CD4-positive, alpha-beta T cell treated with Interleukin-12 subunit alpha and Interleukin-12 subunit beta, for 1 hour (primary cell): Measurements from ENCODE around the gene KIF1A.
"Not testable (repeated sequence)": the region's sequence is repeated elsewhere in the genome, so short reads cannot be mapped to it uniquely, and the experiment has no call there.

ENCODE experiments used
- DNase-seq: peaks from one replicate; pipeline ENCODE4 v3.0.0-alpha.2; 2020

The KIF1A gene

GRCh38 chr2:240692583-240693561 lies 127.1 kb downstream of the KIF1A start:
- DNase-seq, result not testable (repeated sequence)

- not testable (repeated sequence) for DNase-seq
These were observed 128.2 kb downstream of the KIF1A start, which contains the start of gene AQP12A for GRCh38 chr2:240691631-240692420. AQP12A (plus strand) TSS chr2:240691866; CDS start chr2:240691914, 48 bp downstream.

- DNase-seq, result not testable (repeated sequence)
These were observed 129.0 kb downstream of the KIF1A start for GRCh38 chr2:240691075-240691427.

GRCh38 chr2:240690421-240691074 lies 129.5 kb downstream of the KIF1A start:
- not testable (repeated sequence) for DNase-seq

GRCh38 chr2:240689975-240690374 lies 130.0 kb downstream of the KIF1A start:
- DNase-seq, result no peak

GRCh38 chr2:240688553-240688919 lies 131.5 kb downstream of the KIF1A start:
- DNase-seq, result no peak

GRCh38 chr2:240687741-240688552 lies 132.1 kb downstream of the KIF1A start:
- no peak for DNase-seq

- DNase-seq, result no peak
These were observed 132.8 kb downstream of the KIF1A start for GRCh38 chr2:240687045-240687740.

GRCh38 chr2:240686460-240686859 lies 133.6 kb downstream of the KIF1A start:
- no peak for DNase-seq

GRCh38 chr2:240685771-240686371 lies 134.1 kb downstream of the KIF1A start:
- DNase-seq, result no peak

GRCh38 chr2:240683980-240684728 lies 135.9 kb downstream of the KIF1A start:
- not testable (repeated sequence) for DNase-seq

- not testable (repeated sequence) for DNase-seq
These were observed 136.6 kb downstream of the KIF1A start for GRCh38 chr2:240683329-240683979.

- not testable (repeated sequence) for DNase-seq
These were observed 137.4 kb downstream of the KIF1A start, which contains the start of gene AQP12B for GRCh38 chr2:240682431-240683224. AQP12B (minus strand) TSS chr2:240682885; CDS start chr2:240682837, 48 bp downstream.

GRCh38 chr2:240680185-240680584 lies 139.8 kb downstream of the KIF1A start:
- not testable (repeated sequence) for DNase-seq

GRCh38 chr2:240678909-240679308 lies 141.1 kb downstream of the KIF1A start:
- not testable (repeated sequence) for DNase-seq

- DNase-seq, result not testable (repeated sequence)
These were observed 142.0 kb downstream of the KIF1A start for GRCh38 chr2:240678043-240678442.

GRCh38 chr2:240675345-240675744 lies 144.7 kb downstream of the KIF1A start:
- DNase-seq, result not testable (repeated sequence)

- DNase-seq, result not testable (repeated sequence)
These were observed 145.4 kb downstream of the KIF1A start for GRCh38 chr2:240674461-240675184.
